Eye (tissue), 1 donor: ENCODE measurements around the gene GAA.

Experiments
- DNase-seq: peaks from one replicate; pipeline ENCODE4 v3.0.0-alpha.2; 2015

GAA gene

DNA sequence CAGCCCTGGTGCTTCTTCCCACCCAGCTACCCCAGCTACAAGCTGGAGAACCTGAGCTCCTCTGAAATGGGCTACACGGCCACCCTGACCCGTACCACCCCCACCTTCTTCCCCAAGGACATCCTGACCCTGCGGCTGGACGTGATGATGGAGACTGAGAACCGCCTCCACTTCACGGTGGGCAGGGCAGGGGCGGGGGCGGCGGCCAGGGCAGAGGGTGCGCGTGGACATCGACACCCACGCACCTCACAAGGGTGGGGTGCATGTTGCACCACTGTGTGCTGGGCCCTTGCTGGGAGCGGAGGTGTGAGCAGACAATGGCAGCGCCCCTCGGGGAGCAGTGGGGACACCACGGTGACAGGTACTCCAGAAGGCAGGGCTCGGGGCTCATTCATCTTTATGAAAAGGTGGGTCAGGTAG, 3.6 kb downstream of the GAA start:
- no peak for DNase-seq

DNA sequence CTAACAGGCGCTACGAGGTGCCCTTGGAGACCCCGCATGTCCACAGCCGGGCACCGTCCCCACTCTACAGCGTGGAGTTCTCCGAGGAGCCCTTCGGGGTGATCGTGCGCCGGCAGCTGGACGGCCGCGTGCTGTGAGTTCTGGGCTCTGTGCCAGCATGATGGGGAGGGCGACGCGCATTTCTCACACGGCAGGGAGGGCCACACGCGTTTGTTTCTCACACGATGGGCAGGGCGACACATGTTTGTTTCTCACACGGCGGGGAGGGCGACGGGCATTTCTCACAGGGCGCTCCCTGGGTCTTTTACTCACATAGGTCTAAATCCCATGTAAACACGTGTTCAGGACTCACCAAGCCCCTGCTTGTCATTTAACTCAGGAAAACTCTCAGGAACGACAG, 4.4 kb downstream of the GAA start:
- DNase-seq = peak; percentile 46

DNA sequence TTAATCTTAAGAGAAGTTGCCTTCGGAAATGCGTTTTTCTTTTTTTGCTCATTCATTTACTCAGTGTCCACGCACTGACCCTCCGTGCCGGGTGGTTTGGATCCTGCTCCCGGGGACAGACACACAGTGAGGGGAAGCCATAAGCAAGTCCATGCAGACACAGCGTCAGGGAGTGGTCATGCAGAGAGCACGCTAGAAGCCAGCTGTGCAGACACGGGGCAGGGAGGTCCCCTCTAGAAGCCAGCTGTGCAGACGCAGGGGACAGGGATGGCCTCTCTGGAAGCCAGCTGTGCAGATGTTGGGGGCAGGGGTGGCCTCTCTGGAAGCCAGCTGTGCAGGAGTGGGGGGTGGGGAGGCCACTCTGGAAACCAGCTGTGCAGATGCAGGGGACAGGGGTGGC, 4.8 kb downstream of the GAA start:
- no peak for DNase-seq

DNA sequence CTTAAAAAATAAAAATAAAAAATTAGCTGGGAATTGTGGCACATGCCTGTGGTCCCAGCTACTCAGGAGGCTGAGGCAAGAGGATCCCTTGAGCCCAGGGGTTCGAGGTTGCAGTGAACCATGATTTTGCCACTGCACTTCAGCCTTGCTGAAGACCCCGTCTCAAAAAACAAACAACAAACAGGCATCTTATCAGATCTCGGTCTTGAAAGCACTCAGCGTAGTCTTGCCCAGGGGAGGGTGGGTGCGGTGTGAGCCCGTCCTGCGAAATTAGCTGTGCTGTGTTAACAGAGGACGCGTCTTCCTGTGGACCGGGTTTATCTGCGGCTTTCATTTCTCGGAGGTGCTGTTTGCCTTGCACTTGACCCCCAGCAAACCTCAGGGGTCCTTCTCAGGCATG, 5.4 kb downstream of the GAA start:
- no peak for DNase-seq

DNA sequence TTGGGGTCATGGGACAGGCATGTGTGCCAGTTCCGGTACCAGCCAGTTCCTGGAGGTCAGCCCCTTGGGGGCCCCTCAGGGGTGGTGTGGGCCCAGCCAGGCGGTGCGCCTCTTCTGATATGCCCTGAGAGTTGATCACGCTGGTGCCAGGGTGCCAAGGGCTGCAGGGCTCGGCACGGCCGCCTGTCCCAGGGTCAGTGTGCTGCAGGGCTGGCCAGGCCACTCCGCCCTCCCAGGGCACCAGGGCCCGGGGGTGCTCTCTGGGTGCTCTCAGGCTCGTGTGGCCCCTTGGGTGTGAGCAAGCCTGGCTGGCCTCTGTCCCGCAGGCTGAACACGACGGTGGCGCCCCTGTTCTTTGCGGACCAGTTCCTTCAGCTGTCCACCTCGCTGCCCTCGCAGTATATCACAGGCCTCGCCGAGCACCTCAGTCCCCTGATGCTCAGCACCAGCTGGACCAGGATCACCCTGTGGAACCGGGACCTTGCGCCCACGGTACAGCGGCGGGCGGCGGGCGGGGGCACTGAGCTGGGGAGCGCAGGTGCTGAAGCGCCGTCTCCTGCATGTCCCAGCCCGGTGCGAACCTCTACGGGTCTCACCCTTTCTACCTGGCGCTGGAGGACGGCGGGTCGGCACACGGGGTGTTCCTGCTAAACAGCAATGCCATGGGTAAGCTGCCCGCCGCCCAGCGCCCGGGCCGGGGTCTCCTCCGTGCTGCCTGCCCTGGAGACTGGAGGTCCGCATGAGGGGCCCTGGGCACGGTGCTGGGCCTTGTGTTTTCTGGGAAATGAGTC, 6.0 kb downstream of the GAA start:
- DNase-seq = no peak

DNA sequence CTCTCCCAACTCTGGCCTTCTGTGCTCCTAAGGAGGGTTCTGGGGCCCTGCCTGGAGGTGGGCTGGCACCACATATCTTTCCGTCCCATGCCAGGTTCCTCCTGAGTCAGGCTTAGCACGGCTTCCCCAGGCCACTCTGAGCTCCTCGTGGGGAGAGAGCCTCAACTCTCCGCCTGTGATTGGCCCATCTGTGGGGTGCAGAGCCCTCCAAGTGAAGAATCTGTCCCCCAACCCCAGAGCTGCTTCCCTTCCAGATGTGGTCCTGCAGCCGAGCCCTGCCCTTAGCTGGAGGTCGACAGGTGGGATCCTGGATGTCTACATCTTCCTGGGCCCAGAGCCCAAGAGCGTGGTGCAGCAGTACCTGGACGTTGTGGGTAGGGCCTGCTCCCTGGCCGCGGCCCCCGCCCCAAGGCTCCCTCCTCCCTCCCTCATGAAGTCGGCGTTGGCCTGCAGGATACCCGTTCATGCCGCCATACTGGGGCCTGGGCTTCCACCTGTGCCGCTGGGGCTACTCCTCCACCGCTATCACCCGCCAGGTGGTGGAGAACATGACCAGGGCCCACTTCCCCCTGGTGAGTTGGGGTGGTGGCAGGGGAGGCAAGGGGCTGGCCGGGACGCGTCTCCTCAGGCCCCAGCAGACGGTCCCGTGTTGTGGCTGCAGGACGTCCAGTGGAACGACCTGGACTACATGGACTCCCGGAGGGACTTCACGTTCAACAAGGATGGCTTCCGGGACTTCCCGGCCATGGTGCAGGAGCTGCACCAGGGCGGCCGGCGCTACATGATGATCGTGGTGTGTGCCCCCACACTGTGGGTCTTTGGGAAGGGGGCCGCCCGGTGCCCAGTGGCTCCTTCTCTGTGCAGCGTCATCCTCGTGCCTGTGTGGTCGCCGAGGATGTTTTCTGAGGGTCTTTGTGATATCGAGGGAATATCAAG, 6.9 kb downstream of the GAA start:
- DNase-seq = no peak

DNA sequence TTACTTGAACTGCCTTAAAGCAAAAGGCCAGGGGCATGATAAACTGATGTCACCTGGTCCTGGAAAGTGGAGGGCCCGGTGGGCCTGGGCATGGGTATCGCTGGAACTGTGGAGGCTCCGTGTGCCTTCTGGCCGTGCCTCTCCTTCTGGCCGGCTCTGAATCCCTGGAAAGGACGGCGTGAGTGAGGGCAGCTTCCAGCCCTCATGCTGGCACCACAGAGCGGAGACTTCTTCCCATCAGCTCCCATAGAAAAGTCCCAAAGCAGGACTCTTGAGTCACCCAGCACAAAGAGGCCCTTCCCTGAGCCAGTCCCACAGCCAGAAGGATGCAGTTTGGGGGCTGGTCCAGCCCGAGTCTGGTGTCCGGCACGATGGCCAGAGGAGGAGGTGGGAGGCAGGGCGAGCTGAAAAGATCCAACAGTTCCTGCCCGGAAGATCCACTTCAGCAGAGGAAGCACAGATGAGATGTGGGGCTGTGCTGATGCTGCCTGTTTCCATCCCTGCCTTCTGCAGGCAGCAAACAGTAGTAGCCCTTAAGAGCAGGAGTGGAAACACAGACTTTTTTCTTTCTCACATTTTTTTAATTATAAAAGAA, 7.8 kb downstream of the GAA start:
- DNase-seq = no peak

DNA sequence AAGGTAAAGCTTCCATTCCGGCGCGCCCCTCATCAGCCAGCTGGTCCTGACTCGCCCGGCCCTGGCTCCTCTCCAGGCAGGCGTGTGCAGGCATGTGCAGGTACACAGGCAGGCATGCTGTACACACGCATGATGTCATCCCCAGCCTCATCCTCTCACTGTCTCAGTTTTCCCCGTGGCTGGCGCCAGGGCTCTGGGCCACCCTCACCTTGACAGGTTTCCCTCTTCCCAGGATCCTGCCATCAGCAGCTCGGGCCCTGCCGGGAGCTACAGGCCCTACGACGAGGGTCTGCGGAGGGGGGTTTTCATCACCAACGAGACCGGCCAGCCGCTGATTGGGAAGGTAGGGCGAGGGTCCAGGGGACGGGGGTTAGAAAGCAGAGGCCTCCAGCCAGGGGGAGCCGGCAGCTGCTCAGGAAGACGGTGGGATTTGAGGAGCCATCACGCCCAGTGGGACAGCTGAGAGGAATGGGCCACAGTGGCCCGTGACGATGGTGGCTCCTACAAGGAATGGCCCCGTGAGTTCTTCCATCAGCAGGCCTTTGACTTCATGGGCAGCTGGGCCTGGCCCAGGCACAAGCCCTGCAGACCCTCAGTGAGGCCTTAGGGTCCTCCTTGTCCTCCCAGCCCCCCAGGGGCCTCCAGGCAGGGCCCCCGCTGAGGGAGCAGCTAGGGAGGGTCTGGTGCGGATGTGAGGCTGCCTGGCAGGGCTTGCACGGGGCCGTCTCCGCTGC, 8.5 kb downstream of the GAA start:
- peak; percentile 41 for DNase-seq

DNA sequence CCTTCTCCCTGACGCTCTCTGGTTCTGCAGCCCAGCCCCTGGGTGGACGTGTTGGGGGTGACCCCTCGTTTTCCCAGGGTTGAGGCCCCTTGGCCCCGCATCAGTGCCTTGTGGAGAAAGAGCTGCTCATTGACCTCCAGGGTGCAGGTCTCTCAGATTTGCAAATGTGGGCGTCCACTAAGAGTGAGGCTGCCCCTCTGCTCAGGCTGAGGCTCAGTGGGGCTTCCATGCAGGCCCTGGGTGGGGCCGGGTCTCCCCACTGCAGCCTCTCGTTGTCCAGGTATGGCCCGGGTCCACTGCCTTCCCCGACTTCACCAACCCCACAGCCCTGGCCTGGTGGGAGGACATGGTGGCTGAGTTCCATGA, 9.0 kb downstream of the GAA start:
- DNase-seq = no peak

DNA sequence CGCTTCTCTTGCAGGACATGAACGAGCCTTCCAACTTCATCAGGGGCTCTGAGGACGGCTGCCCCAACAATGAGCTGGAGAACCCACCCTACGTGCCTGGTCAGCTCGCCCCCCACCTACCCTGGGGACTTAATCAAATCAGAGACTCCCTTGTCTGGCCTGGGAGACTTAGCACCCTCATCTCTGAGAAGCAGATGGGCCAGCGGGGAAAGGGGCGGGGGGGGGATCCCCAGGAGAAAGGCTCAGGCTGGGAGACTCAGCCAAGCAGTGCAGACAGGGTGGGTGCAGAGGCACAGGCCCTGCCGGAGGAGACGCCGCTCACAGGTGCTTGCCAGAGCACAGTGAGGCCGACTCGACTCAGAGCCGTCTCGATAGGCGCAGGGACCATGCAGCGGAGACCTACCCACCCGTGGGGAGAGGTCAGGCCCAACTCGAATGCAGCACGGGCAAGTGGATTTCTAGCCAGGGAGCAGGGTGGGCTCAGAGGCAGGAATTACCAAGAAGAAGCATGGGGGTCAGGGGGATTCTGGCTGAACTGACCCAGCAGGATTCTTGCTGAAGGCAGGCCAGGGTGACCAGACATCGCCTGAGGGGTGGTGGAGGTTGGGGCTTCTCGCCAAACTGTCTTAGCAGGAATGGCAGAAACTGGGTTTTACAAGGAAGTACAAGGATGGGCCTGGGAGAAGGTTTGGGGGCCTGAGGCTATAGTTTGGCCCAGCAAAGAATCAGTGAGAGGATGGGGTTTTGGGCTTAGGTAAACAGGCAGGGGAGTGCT, 9.7 kb downstream of the GAA start:
- no peak for DNase-seq

DNA sequence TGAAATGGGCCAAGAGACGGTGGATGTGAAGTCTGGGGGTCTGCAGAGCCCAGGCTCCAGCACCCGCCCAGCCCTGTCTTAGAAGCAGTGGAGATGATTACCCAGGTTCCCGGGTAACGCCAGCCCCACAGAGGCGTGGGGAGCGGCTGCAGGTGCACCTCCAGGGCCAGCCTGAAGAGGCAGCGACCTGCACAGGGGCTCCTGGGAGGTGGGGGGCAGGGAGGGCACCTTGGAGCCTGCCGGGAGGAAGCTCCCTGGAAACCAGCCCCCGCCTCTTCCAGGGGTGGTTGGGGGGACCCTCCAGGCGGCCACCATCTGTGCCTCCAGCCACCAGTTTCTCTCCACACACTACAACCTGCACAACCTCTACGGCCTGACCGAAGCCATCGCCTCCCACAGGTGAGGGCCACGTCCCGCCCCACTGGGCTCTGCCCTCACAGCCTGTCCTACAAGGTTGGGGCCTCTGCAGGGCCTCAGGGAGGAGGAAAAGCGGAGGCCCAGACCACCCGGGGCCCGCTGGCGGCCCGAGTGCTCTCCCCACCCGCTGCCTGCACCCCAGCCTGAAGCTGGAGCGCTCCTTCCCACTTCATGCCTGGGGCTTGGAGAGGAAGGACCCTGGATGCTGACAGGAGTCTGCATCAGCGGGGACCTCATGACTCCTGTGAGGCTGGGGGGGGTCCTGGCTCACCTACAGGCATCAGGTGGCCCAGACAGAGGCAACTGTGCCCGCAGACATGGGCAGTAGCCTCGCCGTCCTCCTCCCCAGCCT, 10.5 kb downstream of the GAA start:
- no peak for DNase-seq

DNA sequence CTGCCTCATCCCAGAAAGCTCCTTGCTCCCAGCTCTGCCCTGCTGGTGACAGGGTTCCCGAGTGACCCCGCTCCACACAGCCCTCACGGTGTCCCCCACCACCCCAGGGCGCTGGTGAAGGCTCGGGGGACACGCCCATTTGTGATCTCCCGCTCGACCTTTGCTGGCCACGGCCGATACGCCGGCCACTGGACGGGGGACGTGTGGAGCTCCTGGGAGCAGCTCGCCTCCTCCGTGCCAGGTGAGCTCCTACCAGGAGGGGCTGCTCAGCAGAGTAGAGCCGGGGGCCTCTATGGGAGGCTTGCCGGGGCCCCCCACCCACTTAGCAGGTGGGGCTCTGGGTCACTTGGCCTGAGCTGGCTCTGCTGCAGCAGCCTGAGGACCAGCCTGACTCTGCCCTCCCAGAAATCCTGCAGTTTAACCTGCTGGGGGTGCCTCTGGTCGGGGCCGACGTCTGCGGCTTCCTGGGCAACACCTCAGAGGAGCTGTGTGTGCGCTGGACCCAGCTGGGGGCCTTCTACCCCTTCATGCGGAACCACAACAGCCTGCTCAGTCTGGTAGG, 11.2 kb downstream of the GAA start:
- DNase-seq = no peak

DNA sequence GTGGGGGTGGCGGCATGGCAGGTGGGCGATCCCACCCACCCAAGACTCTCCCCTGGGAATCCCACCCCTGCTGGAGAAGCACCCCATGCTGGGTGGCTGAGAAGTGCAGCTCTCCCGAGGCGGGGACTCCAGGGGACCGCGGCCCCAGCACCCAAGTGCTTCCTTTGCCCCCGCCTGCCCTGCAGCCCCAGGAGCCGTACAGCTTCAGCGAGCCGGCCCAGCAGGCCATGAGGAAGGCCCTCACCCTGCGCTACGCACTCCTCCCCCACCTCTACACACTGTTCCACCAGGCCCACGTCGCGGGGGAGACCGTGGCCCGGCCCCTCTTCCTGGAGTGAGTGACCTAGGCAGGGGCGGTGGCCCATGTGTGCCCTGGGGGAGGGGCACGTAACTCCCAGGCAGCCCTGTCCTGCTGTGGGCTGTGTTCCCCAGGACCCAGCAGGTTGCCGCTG, 11.7 kb downstream of the GAA start:
- no peak for DNase-seq

DNA sequence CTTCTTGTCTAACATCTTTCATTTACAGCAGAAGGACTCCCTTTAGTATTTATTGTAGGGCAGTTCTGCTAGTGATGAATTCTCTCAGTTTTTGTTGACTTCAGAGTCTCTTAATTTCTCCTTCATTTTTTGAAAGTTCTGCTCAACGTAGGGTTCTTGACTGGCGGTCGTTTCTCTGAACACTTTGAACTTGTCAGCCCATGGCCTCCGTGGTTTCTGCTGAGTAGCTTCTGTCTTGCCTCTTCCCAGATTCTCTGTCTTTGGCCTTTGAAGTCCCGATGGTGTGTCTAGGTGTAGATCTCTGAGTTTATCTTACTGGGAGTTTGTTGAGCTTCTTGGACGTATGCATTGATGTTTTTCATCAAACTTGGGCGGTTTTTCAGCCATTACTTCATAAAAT, 13.4 kb downstream of the GAA start:
- DNase-seq = no peak

DNA sequence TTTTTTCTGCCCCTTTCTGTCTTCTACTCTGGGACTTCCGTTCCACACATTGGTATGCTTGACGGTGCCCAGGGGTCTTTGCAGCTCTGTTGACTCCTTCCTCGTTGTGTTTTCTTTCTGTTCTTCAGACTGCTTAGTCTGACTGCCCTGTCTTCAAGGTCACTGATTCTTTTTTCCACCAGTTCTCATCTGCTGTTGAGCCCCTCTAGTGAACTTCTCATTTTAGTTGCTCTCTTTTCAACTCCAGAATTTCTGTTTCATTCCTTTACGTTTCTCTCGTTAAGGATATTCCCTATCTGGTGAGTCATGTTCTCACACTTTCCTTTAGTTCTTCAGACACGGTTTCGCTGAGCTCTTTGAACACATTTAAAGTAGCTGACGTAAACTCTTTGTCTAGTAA, 13.8 kb downstream of the GAA start:
- no peak for DNase-seq

DNA sequence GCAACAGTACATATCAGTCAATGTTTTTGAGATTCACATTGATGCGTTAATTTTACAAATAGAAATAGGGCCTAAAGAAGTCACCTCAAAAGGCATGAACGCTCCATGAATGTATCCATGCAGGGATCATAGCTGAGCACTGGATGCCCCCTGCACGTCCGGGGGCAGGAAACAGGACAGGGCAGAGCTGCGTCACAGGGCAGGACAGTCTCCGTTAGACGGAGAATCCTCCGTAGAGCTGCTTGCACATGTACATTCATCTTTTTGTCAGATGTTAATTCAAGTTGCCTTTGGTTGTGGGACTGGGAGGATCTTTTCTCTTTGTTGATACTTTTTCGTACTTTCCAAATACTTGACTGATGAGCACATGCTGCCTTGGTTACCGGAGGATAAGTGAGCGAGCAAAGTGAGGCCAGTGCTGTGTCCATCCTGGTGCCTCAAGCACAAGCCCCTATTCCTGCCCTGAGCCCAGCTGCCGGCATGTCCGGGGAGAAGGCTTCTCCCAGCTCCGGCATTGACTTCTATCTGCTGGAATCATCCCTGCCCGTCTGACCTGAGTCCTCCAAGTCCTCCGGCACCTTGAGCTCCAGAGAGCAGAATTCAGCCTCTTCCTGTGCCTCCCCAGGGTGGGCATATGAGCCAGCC, 15.0 kb downstream of the GAA start:
- no peak for DNase-seq

DNA sequence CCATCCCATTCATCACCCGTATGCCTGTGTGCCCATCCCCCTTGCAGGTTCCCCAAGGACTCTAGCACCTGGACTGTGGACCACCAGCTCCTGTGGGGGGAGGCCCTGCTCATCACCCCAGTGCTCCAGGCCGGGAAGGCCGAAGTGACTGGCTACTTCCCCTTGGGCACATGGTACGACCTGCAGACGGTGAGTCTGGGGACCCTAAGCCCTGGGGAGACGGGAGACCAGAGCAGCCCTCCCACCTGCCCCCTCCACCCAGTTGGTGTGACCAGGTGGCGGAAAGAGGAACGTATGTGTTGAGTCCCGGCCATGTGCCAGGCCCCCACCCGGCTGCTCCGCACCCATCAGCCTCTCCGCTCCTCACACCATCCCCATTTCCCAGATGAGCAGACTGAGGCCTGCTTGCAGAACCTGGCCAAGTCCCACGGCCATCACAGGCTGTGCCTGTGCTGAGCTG, 15.6 kb downstream of the GAA start:
- no peak for DNase-seq

DNA sequence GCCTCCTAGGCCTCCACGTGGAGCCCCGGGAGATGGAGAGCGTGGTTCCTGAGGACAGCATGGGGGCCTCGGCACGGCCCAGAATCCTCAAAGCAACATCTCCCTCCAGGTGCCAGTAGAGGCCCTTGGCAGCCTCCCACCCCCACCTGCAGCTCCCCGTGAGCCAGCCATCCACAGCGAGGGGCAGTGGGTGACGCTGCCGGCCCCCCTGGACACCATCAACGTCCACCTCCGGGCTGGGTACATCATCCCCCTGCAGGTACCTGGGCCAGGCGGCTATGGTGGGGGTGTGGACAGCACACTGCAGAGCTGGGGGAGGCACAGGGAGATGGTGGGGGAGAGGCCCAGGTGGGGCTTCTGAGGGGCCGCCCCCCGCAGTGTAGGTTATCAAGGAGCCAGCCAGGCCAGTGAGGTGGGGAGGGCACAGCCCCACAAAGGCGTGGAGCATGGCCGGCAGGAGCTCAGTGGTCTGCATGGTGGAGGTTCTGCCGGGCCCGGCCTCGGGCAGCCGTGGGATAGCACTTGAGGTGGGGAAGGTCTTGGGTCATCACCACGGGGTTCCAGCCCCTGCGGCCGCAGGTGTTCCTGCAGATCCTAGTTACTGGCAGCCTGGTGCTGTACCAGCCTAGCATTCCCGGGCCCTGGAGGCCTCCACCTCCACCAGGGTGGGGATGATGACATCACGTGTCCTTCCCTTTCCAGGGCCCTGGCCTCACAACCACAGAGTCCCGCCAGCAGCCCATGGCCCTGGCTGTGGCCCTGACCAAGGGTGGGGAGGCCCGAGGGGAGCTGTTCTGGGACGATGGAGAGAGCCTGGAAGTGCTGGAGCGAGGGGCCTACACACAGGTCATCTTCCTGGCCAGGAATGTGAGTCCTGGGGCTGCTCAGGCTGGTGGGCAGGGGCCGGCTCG, 16.4 kb downstream of the GAA start:
- no peak for DNase-seq

DNA sequence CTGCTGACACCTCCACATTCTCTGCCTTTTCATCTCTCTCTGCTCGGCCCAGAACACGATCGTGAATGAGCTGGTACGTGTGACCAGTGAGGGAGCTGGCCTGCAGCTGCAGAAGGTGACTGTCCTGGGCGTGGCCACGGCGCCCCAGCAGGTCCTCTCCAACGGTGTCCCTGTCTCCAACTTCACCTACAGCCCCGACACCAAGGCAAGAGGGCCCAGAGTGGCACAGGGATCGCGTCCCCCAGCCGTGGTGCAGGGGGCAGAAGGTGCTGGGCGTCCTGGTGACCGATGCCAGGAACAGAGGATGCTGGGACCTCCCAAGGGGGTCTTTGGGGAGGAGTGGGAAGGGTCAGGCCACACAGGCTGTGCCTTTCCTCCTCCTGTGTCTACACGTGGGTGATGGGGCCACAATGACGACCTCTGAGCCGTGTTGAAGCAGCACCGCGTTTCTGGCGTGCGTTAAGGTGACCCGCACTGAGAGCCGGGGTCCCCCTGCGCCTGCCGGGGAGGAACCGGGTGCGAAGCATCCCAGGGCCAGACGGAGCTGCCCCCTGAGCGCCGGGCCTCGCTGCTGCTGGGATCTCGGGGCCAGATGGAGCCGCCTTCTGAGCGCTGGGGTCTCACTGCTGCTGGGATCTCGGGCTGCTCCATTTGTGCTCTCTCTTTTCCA, 17.4 kb downstream of the GAA start:
- DNase-seq = no peak
